Measurements from ENCODE around the gene FSTL5. TPM values are rescaled to one million over a fixed set of nuclear protein-coding genes. Genes with fewer than 3 reads are reported as not detected.
A peak's percentile ranks its signal among the peaks of the same experiment; 100 is the strongest.

The FSTL5 gene
- total RNA-seq, 1 experiment from 2014 or later, result not detected

DNA sequence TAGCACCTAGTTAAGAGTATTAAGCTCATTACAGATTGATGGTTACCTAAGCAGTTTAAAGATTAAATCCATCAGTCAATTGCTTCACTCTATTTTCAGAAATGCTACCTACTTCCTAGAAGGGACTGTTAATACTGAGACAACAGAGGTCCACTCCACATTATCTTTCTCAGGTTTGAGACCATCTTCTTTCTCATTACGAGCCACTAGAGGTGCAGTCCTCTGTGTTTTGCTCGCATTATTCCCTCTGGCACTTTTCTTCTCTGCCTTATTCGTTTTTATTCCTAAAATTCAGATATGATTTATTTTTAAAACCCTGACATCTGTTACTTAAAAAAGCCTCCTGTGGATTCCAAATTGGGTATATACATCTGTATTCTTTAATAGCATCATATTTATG is 459.1 kb downstream of the FSTL5 start:
- Histone ChIP-seq H3K4me2 (ENCODE audit: insufficient read depth, insufficient read length, low read length) (no peak overlapping the region), H3K56ac (ENCODE audit: insufficient read length, low read depth, low read length) (no peak overlapping the region), H3K79me2 (ENCODE audit: insufficient read depth, low read length) (no peaks in the 10 kb centered on the region), H3K18ac (ENCODE audit: insufficient read length, low read depth, low read length) (no peak overlapping the region), H3K27me3 (ENCODE audit: insufficient read depth, low read length) (no peaks in the 10 kb centered on the region), H3K23me2 (ENCODE audit: insufficient read length, low read depth, low read length, poor library complexity, severe bottlenecking) (no peaks in the 10 kb centered on the region), H3K9ac (ENCODE audit: extremely low read depth, insufficient read length, low read length) (no peak overlapping the region), H2BK120ac (ENCODE audit: low read depth, low read length, poor library complexity, severe bottlenecking) (no peak overlapping the region), H3K14ac (ENCODE audit: insufficient read depth, low read length) (no peak overlapping the region), H3T11ph (ENCODE audit: low read length) (no peak overlapping the region), H3K4ac (ENCODE audit: low read depth, low read length) (no peak overlapping the region), H2BK5ac (ENCODE audit: insufficient read length, low read length) (no peak overlapping the region), H3K23ac (ENCODE audit: insufficient read length, low read depth, low read length) (no peak overlapping the region), H3K4me1 (ENCODE audit: insufficient read depth, low read length) (no peaks in the 10 kb centered on the region), H4K20me1 (ENCODE audit: control insufficient read depth, insufficient read depth, insufficient read length) (no peaks in the 10 kb centered on the region), H3K27ac (ENCODE audit: insufficient read length, low read depth, low read length) (no peak overlapping the region), H4K8ac (replicated peaks; ENCODE audit: insufficient read length, low read depth, low read length) (no peak overlapping the region), H2AK5ac (ENCODE audit: insufficient read length, low read length) (no peak overlapping the region), H2AFZ (ENCODE audit: low read length) (no peak overlapping the region), H2BK15ac (ENCODE audit: low read depth, low read length) (no peak overlapping the region), H4K91ac (ENCODE audit: insufficient read length, low read depth, low read length) (no peak overlapping the region), H2BK12ac (ENCODE audit: insufficient read length, low read depth, low read length) (no peak overlapping the region), H2BK20ac (ENCODE audit: low read depth, low read length, poor library complexity, severe bottlenecking) (no peak overlapping the region), H3K9me3 (ENCODE audit: control insufficient read depth, low read depth, low read length) (no peaks in the 10 kb centered on the region), H3K79me1 (ENCODE audit: insufficient read depth, low read depth, low read length, poor library complexity, severe bottlenecking) (no peaks in the 10 kb centered on the region), H4K5ac (ENCODE audit: insufficient read length, low read depth, low read length) (no peak overlapping the region)
- WGBS (ENCODE audit: extremely low coverage, insufficient read length, low lambda C conversion rate), result no CpG with 5 or more reads among the region's 3 CpGs
- no peaks in the 10 kb centered on the region for H3K9me3 Mint-ChIP-seq
- H3K4me3 Mint-ChIP-seq, result no peak overlapping the region
- H3K4me1 Mint-ChIP-seq, result no peaks in the 10 kb centered on the region
- no peak for DNase-seq
- TF ChIP-seq, protein P1, sequence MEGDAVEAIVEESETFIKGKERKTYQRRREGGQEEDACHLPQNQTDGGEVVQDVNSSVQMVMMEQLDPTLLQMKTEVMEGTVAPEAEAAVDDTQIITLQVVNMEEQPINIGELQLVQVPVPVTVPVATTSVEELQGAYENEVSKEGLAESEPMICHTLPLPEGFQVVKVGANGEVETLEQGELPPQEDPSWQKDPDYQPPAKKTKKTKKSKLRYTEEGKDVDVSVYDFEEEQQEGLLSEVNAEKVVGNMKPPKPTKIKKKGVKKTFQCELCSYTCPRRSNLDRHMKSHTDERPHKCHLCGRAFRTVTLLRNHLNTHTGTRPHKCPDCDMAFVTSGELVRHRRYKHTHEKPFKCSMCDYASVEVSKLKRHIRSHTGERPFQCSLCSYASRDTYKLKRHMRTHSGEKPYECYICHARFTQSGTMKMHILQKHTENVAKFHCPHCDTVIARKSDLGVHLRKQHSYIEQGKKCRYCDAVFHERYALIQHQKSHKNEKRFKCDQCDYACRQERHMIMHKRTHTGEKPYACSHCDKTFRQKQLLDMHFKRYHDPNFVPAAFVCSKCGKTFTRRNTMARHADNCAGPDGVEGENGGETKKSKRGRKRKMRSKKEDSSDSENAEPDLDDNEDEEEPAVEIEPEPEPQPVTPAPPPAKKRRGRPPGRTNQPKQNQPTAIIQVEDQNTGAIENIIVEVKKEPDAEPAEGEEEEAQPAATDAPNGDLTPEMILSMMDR (conservative IDR thresholded peaks at IDR 0.05), result peak; percentile 35; the same call in 2 of the 3 replicates
- H3K27me3 Mint-ChIP-seq (ENCODE audit: low read depth), result no peaks in the 10 kb centered on the region
- no peak overlapping the region for H3K27ac Mint-ChIP-seq
- H3K36me3 Mint-ChIP-seq (ENCODE audit: insufficient read depth in 1 of 3, low read depth in 3 of 3), result no peaks in the 10 kb centered on the region

Measured in H9 (cell line).